H1 (cell line): ENCODE measurements around the gene RERE. TPM values are rescaled to one million over a fixed set of nuclear protein-coding genes. Genes with fewer than 3 reads are reported as not detected.

Source experiments
- FOSL1 ChIP-seq: IDR thresholded peaks from 2 replicates; pipeline ENCODE4 v1.6.1; 2011; ENCODE audit warnings: mild to moderate bottlenecking, low read depth, low read length, moderate library complexity; ENCODE audit not compliant: insufficient read depth
- polyA plus RNA-seq, 7 experiments: library from polyadenylated mRNA; depleted of rRNA in 3 of 7; stranded (reverse) in 5 of 7; unstranded in 2 of 7; fragments of >200 nt in 5 of 7; fragments of 200-250 nt in 2 of 7; gene quantifications; 1 replicate in 5 of 7; 2 replicates in 1 of 7; 4 replicates in 1 of 7; pipeline versions ENCODE4 v1.2.1 to v1.2.3, GENCODE V29; 2011 to 2013; ENCODE audit warnings: missing spikeins in 2 of 7, mixed read lengths in 2 of 7
- total RNA-seq: library from RNA; stranded (reverse); fragmentation: NEBNext Ultra II Directional; extraction: Animal tissue kit (Norgen Biotek cat#: 25700); gene quantifications from 2 replicates; pipeline ENCODE4 v1.2.1, GENCODE V29; 2021

Gene RERE
- total and polyA plus RNA-seq, 2 of the 8 experiments (the other 6 are each of a cell fraction or from before 2014, with no cell fraction given), result 15.3 to 142 TPM

- no peak for TF ChIP-seq FOSL1
- TF ChIP-seq, all 59 proteins: peak for 0
These were observed 129.9 kb downstream of the RERE start (continued) for GRCh38 chr1:8687538-8687937.
